Measurements from ENCODE around the gene FRMD4B. TPM values are rescaled to one million over a fixed set of nuclear protein-coding genes. Genes with fewer than 3 reads are reported as not detected.

Gene FRMD4B
- total and polyA plus RNA-seq, 10 of the 15 experiments (the other 5 are each of a cell fraction or from before 2014, with no cell fraction given) = 3.9 to 11.4 (median 8.0) TPM

DNA sequence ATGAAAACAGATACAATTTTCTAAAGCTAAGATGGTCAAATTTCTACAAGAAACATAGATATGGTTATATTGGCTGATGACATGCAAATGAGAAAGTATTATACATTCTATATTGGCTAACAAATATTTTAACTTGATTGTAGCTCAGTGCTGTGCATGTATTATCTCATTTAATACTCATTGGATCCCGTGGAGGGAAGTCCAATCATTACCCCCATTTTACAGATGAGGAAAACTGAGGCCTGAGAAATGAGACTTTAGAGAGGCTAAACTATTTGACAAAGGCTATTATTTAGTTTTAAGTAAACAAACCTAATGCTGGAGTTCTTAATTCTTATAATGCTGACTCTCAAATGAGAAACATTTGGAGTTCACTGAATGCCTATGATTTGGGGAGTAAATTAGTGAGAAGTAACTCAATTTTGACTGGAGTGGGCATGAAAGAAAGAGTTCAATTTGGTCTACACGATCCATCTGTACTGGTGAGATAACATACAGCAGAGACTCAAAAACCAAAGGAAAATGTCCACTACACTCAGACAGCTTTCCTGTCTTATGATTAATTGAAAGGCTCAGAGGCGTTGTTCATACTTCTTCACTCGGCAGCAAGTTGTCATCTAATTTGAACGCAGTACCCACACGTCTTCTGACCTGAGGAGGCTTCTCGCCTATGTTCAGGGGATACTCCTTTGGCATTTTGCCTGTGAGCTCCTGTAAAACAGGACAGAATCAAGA is 191.3 kb downstream of the FRMD4B start:
- Histone ChIP-seq H2AFZ (ENCODE audit: control insufficient read depth, low read depth, low read length) (no peak overlapping the region), H3K79me2 (ENCODE audit: control insufficient read depth, insufficient read depth, low read length) (no peaks in the 10 kb centered on the region), H4K20me1 (ENCODE audit: control insufficient read depth, insufficient read depth) (no peaks in the 10 kb centered on the region), H3K9ac (ENCODE audit: control insufficient read depth, insufficient read depth, low read length) (no peak overlapping the region), H3K4me3 (no peak overlapping the region), H3K4me1 (ENCODE audit: control insufficient read depth, insufficient read depth, low read length) (no peaks in the 10 kb centered on the region), H3K4me2 (ENCODE audit: control insufficient read depth, insufficient read depth) (no peak overlapping the region), H3K36me3 (ENCODE audit: control insufficient read depth in 2 of 2, insufficient read depth in 2 of 2, low read length in 1 of 2) (no peaks in the 10 kb centered on the region), H3K27ac (ENCODE audit: control insufficient read depth, insufficient read depth) (no peak overlapping the region), H3K27me3 (replicated peaks in 1 of 2; ENCODE audit: control insufficient read depth in 2 of 2, insufficient read depth in 2 of 2, low read length in 1 of 2) (no peaks in the 10 kb centered on the region), H3K9me3 (replicated peaks; ENCODE audit: control insufficient read depth, insufficient read depth, low read length) (no peaks in the 10 kb centered on the region; the same call in 2 of the 3 replicates)
- no peak for DNase-seq (ENCODE audit: low read depth, low spot score)
- POLR2A ChIA-PET = interaction anchor here (0.9 to 1.1 kb wide), 2 partner anchors 9 to 46 kb away, joined by 3 to 4 read pairs; no protein-coding TSS in a partner anchor
- intact Hi-C loops (cut with micrococcal nuclease; ENCODE audit: unreplicated experiment) (no loop called here), in situ Hi-C loops (cut with MboI) (no loop called here)
- no peak for FAIRE-seq
- no TSS peak for BruUV-seq (replicated peaks)
- CTCF ChIA-PET = interaction anchor here (1.3 to 2.8 kb wide), 4 partner anchors 15 to 112 kb away, joined by 3 to 14 read pairs (median 9); no protein-coding TSS in a partner anchor
- RAD21 ChIA-PET (ENCODE audit: unreplicated experiment) = interaction anchor here (1.2 to 1.6 kb wide), 2 partner anchors 8 to 33 kb away, joined by 4 to 5 read pairs; no protein-coding TSS in a partner anchor
- 24% methylated on average over 7 of the region's 7 CpGs for WGBS (ENCODE audit: insufficient coverage, insufficient replicate concordance, low lambda C conversion rate, missing lambda C conversion rate)
- no peak for TF ChIP-seq TCF7 (IDR thresholded peaks at IDR 0.05; ENCODE audit: borderline replicate concordance)
- no peak for TF ChIP-seq ZBTB4 (CRISPR knock-in tag; IDR thresholded peaks at IDR 0.05)
- no peak for TF ChIP-seq ZZZ3 (IDR thresholded peaks at IDR 0.05; ENCODE audit: control insufficient read depth, insufficient read length, low read depth)
- TF ChIP-seq GABPA (IDR thresholded peaks at IDR 0.05; ENCODE audit: low read depth) = no peak
- TF ChIP-seq SP1 (IDR thresholded peaks at IDR 0.05; ENCODE audit: low read depth, low read length) = no peak
- no peak for TF ChIP-seq CBFB (IDR thresholded peaks at IDR 0.05; ENCODE audit: low read depth)
- no peak for TF ChIP-seq ZBED1 (IDR thresholded peaks at IDR 0.05; ENCODE audit: borderline replicate concordance)
- TF ChIP-seq TCF3 (IDR thresholded peaks at IDR 0.05; ENCODE audit: borderline replicate concordance, insufficient read depth, low read depth, low read length) = no peak
- TF ChIP-seq USF1 (IDR thresholded peaks at IDR 0.05; ENCODE audit: borderline replicate concordance, extremely low read length, insufficient read depth, low read depth, low read length) = no peak
- no peak for TF ChIP-seq PAX5 (IDR thresholded peaks at IDR 0.05; ENCODE audit: borderline replicate concordance, low read depth, low read length)
- no peak for TF ChIP-seq ZBTB40 (IDR thresholded peaks at IDR 0.05; ENCODE audit: borderline replicate concordance)
- no peak for TF ChIP-seq EGR1 (IDR thresholded peaks at IDR 0.05; ENCODE audit: borderline replicate concordance in 1 of 2, low read depth in 2 of 2, low read length in 2 of 2)
- ATAC-seq = no peak
- SMC1A ChIA-PET (ENCODE audit: uncharacterized antibody, unreplicated experiment) = interaction anchor here (1.0 to 3.3 kb wide), 13 partner anchors 8 to 115 kb away, joined by 3 to 19 read pairs (median 4); no protein-coding TSS in a partner anchor
